HepG2 (cell line): ENCODE results near the gene HECTD1. TPM values are rescaled to one million over a fixed set of nuclear protein-coding genes. Genes with fewer than 3 reads are reported as not detected.

ENCODE experiments used
- AGO1 ChIP-seq: fragments of 200-400 bp; formaldehyde crosslinking; IDR thresholded peaks from 2 replicates; pipeline ENCODE4 v1.6.1; 2017; ENCODE audit warnings: mild to moderate bottlenecking, low read depth, low read length, moderate library complexity; ENCODE audit not compliant: poor library complexity, severe bottlenecking
- HMG20B ChIP-seq: conservative IDR thresholded peaks from 2 replicates; pipeline ENCODE4 v1.6.1; 2016; ENCODE audit warnings: missing genetic modification reagents, missing compliant biosample characterization
- LCORL ChIP-seq, 2 experiments: fragments of 450-650 bp in 1 of 2; sonication (generic) in 1 of 2; formaldehyde crosslinking in 1 of 2; IDR thresholded peaks; 2 replicates each; pipeline versions ENCODE4 v1.5.0 to v1.6.1; 2017 to 2020; ENCODE audit warnings: antibody characterized with exemption in 1 of 2, missing genetic modification reagents in 1 of 2
- PAWR ChIP-seq: sonication (generic); formaldehyde crosslinking; IDR thresholded peaks from 2 replicates; pipeline ENCODE4 v1.4.0; 2020; ENCODE audit warnings: missing genetic modification reagents, mild to moderate bottlenecking, borderline replicate concordance
- RARA ChIP-seq: IDR thresholded peaks from 2 replicates; pipeline ENCODE4 v1.6.1; 2016; ENCODE audit warnings: missing genetic modification reagents, missing compliant biosample characterization
- RBM22 ChIP-seq: fragments of 200-400 bp; formaldehyde crosslinking; optimal IDR thresholded peaks from 2 replicates; pipeline ENCODE3; 2017; ENCODE audit warnings: mild to moderate bottlenecking, low read length, moderate library complexity
- SMARCC2 ChIP-seq: fragments of 450-650 bp; IDR thresholded peaks from 2 replicates; pipeline ENCODE4 v1.6.1; 2017; ENCODE audit warnings: antibody characterized with exemption, mild to moderate bottlenecking
- ZNF432 ChIP-seq: sonication (generic); formaldehyde crosslinking; IDR thresholded peaks from 2 replicates; pipeline ENCODE4 v1.5.0; 2020; ENCODE audit warnings: missing genetic modification reagents, mild to moderate bottlenecking, borderline replicate concordance
- ZNF589 ChIP-seq: sonication (generic); formaldehyde crosslinking; conservative IDR thresholded peaks from 2 replicates; pipeline ENCODE4 v1.8.0; 2022; ENCODE audit warnings: mild to moderate bottlenecking, moderate library complexity, missing genetic modification reagents
- ZNF713 ChIP-seq: sonication (generic); formaldehyde crosslinking; IDR thresholded peaks from 2 replicates; pipeline ENCODE4 v1.4.0; 2020; ENCODE audit warnings: mild to moderate bottlenecking, missing genetic modification reagents
- ZNF724P ChIP-seq: sonication (generic); formaldehyde crosslinking; IDR thresholded peaks from 2 replicates; pipeline ENCODE4 v1.8.0; 2022; ENCODE audit warnings: missing genetic modification reagents, borderline replicate concordance
- polyA plus RNA-seq, 8 experiments: library from polyadenylated mRNA; depleted of rRNA in 3 of 8; stranded (reverse) in 7 of 8; unstranded in 1 of 8; fragments of >200 nt; fragmentation: Illumina TruSeq in 4 of 8; extraction: Trizol in 4 of 8; gene quantifications; 2 replicates each; pipeline versions ENCODE4 v1.2.1 to v1.2.3, GENCODE V29; 2011 to 2016; ENCODE audit warnings: low read depth in 4 of 8, missing spikeins in 1 of 8, mixed read lengths in 1 of 8; ENCODE audit not compliant: insufficient read depth in 1 of 8
- total RNA-seq, 5 experiments: library from RNA; depleted of rRNA; stranded (reverse); fragments of >200 nt; fragmentation: Illumina TruSeq; extraction: Trizol; gene quantifications; 2 replicates each; pipeline ENCODE4 v1.2.3, GENCODE V29; 2016; ENCODE audit warnings: low read depth in 1 of 5
- TF ChIP-seq, protein P1 (sequence below): sonication (generic); formaldehyde crosslinking; IDR thresholded peaks from 2 replicates; pipeline ENCODE4 v1.8.1; 2022; ENCODE audit warnings: mild to moderate bottlenecking, missing genetic modification reagents
- TF ChIP-seq, protein P2 (sequence below): IDR thresholded peaks from 2 replicates; pipeline ENCODE4 v1.6.1; 2016
- TF ChIP-seq, protein P3 (sequence below): sonication (generic); formaldehyde crosslinking; IDR thresholded peaks from one replicate; pipeline ENCODE4 v1.5.1; 2020; ENCODE audit warnings: mild to moderate bottlenecking, missing genetic modification reagents; ENCODE audit errors: not compliant biosample characterization
- TF ChIP-seq, protein P4 (sequence below): sonication (generic); formaldehyde crosslinking; conservative IDR thresholded peaks from 2 replicates; pipeline ENCODE4 v1.8.1; 2023; ENCODE audit warnings: missing genetic modification reagents

The HECTD1 gene
- total and polyA plus RNA-seq, 2 of the 13 experiments (the other 11 are each of a cell fraction or from before 2014, with no cell fraction given), result 312 to 560 TPM

DNA sequence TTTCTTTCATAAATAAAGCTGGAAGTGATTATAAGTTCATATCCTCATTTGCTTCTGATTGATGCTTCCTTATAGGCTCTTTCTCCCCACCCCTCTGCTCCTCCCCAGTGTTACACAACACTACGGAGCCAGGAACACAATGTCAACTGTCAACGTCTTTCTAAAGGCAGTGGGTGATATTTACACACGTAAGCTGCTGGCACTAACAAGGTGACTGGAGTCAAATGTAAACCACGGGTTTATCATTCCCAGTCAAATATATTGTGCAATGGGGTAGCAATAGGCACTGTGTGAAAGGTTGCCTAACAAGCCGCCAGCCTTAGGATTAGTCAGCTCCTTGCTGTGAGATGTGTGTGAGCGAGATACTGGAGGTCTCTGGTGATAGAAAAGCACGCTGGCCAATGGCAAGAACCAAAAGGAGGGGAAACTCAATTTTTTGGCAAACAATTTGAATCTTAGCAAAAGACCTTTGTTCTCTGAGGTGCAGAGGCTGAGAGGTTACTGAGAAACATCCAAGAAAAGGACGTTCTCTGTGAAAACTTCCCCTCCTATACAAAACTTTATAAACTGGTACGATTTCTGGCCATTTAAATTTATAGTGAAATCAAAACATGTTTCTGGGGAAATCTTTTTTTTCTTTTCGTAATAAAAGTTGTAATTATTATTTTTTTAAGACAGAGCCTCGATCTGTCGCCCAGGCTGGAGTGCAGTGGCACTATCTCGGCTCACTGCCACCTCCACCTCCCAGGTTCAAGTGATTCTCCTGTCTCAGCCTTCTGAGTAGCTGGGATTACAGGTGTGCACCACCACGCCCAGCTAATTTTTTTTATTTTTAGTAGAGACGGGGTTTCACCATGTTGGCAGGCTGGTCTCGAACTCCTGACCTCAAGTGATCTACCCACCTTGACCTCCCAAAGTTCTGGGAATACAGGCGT lies 22.3 kb upstream of the HECTD1 start (continued):
- TF ChIP-seq RBM22 (no peak), ZNF724P (CRISPR knock-in tag) (peak; percentile 100), SMARCC2 (peak; percentile 97), ZNF713 (CRISPR knock-in tag) (peak; percentile 100; the same call in 1 of the 2 replicates), HMG20B (CRISPR knock-in tag) (peak; percentile 100), AGO1 (no peak), ZNF589 (CRISPR knock-in tag) (peak; percentile 100), RARA (CRISPR knock-in tag) (peak; percentile 100), LCORL (IDR thresholded peaks at IDR 0.05) (peak; percentile 99), LCORL (CRISPR knock-in tag; IDR thresholded peaks at IDR 0.05) (peak; percentile 100), PAWR (CRISPR knock-in tag) (peak; percentile 98; the same call in 1 of the 2 replicates), ZNF432 (no peak)
- TF ChIP-seq, protein P1, sequence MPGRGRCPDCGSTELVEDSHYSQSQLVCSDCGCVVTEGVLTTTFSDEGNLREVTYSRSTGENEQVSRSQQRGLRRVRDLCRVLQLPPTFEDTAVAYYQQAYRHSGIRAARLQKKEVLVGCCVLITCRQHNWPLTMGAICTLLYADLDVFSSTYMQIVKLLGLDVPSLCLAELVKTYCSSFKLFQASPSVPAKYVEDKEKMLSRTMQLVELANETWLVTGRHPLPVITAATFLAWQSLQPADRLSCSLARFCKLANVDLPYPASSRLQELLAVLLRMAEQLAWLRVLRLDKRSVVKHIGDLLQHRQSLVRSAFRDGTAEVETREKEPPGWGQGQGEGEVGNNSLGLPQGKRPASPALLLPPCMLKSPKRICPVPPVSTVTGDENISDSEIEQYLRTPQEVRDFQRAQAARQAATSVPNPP, result peak; percentile 100
- TF ChIP-seq, protein P2, sequence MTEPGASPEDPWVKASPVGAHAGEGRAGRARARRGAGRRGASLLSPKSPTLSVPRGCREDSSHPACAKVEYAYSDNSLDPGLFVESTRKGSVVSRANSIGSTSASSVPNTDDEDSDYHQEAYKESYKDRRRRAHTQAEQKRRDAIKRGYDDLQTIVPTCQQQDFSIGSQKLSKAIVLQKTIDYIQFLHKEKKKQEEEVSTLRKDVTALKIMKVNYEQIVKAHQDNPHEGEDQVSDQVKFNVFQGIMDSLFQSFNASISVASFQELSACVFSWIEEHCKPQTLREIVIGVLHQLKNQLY (CRISPR knock-in tag), result peak; percentile 99
- TF ChIP-seq, protein P3, sequence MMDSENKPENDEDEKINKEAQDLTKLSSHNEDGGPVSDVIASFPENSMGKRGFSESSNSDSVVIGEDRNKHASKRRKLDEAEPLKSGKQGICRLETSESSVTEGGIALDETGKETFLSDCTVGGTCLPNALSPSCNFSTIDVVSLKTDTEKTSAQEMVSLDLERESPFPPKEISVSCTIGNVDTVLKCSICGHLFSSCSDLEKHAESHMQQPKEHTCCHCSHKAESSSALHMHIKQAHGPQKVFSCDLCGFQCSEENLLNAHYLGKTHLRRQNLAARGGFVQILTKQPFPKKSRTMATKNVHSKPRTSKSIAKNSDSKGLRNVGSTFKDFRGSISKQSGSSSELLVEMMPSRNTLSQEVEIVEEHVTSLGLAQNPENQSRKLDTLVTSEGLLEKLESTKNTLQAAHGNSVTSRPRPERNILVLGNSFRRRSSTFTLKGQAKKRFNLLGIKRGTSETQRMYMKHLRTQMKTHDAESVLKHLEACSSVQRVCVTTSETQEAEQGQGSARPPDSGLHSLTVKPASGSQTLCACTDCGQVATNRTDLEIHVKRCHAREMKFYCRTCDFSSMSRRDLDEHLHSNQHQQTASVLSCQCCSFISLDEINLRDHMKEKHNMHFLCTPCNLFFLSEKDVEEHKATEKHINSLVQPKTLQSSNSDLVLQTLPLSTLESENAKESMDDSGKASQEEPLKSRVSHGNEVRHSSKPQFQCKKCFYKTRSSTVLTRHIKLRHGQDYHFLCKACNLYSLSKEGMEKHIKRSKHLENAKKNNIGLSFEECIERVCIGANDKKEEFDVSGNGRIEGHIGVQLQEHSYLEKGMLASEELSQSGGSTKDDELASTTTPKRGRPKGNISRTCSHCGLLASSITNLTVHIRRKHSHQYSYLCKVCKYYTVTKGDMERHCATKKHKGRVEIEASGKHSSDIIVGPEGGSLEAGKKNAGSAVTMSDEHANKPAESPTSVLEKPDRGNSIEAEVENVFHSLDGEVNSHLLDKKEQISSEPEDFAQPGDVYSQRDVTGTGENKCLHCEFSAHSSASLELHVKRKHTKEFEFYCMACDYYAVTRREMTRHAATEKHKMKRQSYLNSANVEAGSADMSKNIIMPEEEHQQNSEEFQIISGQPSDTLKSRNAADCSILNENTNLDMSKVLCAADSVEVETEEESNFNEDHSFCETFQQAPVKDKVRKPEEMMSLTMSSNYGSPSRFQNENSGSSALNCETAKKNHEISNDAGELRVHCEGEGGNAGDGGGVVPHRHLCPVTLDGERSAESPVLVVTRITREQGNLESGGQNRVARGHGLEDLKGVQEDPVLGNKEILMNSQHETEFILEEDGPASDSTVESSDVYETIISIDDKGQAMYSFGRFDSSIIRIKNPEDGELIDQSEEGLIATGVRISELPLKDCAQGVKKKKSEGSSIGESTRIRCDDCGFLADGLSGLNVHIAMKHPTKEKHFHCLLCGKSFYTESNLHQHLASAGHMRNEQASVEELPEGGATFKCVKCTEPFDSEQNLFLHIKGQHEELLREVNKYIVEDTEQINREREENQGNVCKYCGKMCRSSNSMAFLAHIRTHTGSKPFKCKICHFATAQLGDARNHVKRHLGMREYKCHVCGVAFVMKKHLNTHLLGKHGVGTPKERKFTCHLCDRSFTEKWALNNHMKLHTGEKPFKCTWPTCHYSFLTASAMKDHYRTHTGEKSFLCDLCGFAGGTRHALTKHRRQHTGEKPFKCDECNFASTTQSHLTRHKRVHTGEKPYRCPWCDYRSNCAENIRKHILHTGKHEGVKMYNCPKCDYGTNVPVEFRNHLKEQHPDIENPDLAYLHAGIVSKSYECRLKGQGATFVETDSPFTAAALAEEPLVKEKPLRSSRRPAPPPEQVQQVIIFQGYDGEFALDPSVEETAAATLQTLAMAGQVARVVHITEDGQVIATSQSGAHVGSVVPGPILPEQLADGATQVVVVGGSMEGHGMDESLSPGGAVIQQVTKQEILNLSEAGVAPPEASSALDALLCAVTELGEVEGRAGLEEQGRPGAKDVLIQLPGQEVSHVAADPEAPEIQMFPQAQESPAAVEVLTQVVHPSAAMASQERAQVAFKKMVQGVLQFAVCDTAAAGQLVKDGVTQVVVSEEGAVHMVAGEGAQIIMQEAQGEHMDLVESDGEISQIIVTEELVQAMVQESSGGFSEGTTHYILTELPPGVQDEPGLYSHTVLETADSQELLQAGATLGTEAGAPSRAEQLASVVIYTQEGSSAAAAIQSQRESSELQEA (CRISPR knock-in tag), result peak; percentile 94
- TF ChIP-seq, protein P4, sequence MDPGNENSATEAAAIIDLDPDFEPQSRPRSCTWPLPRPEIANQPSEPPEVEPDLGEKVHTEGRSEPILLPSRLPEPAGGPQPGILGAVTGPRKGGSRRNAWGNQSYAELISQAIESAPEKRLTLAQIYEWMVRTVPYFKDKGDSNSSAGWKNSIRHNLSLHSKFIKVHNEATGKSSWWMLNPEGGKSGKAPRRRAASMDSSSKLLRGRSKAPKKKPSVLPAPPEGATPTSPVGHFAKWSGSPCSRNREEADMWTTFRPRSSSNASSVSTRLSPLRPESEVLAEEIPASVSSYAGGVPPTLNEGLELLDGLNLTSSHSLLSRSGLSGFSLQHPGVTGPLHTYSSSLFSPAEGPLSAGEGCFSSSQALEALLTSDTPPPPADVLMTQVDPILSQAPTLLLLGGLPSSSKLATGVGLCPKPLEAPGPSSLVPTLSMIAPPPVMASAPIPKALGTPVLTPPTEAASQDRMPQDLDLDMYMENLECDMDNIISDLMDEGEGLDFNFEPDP (CRISPR knock-in tag), result 0 out of 2 replicates have a peak, but pooled peaks have one; percentile 93
